Trophoblast cell (in vitro differentiated cells and primary cell): ENCODE results near the gene DNAI2.
A peak's percentile ranks its signal among the peaks of the same experiment; 100 is the strongest.

Experiments
- DNase-seq, 2 donors: peaks; one replicate each; pipeline ENCODE4 v3.0.0-alpha.2; 2016
- H2AFZ ChIP-seq: 2 replicates; pipeline ENCODE4 v1.6.1; 2013; ENCODE audit warnings: low read length, moderate library complexity, mild to moderate bottlenecking; ENCODE audit not compliant: insufficient read depth, poor library complexity
- H2AK5ac ChIP-seq: 2 replicates; pipeline ENCODE4 v1.6.1; 2013; ENCODE audit warnings: mild to moderate bottlenecking, low read length
- H2BK120ac ChIP-seq: 2 replicates; pipeline ENCODE4 v1.6.1; 2013; ENCODE audit warnings: low read length, mild to moderate bottlenecking, moderate library complexity; ENCODE audit not compliant: insufficient read depth, poor library complexity
- H2BK12ac ChIP-seq: 2 replicates; pipeline ENCODE4 v1.6.1; 2013; ENCODE audit warnings: mild to moderate bottlenecking, low read length, moderate library complexity
- H2BK5ac ChIP-seq: 2 replicates; pipeline ENCODE4 v1.6.1; 2013; ENCODE audit warnings: low read length, low read depth, moderate library complexity, mild to moderate bottlenecking; ENCODE audit not compliant: poor library complexity
- H3K14ac ChIP-seq: 2 replicates; pipeline ENCODE4 v1.6.1; 2013; ENCODE audit warnings: mild to moderate bottlenecking, low read length
- H3K18ac ChIP-seq: 2 replicates; pipeline ENCODE4 v1.6.1; 2013; ENCODE audit warnings: mild to moderate bottlenecking, low read length
- H3K23ac ChIP-seq: 2 replicates; pipeline ENCODE4 v1.6.1; 2013; ENCODE audit warnings: low read length
- H3K27ac ChIP-seq: 2 replicates; pipeline ENCODE4 v1.5.1; 2013; ENCODE audit warnings: low read depth, mild to moderate bottlenecking, inconsistent platforms, low read length, moderate library complexity
- H3K27me3 ChIP-seq: 2 replicates; pipeline ENCODE4 v1.6.1; 2013; ENCODE audit warnings: inconsistent platforms, mild to moderate bottlenecking, low read length, moderate library complexity; ENCODE audit not compliant: insufficient read depth
- H3K36me3 ChIP-seq, 2 experiments: 1 replicate in 1 of 2; 2 replicates in 1 of 2; pipeline ENCODE4 v1.6.1; 2013; ENCODE audit warnings: low read length in 2 of 2, mild to moderate bottlenecking in 2 of 2, moderate library complexity in 1 of 2; ENCODE audit not compliant: insufficient read depth in 2 of 2, control insufficient read depth in 1 of 2
- H3K4ac ChIP-seq: 2 replicates; pipeline ENCODE4 v1.6.1; 2013; ENCODE audit warnings: low read depth, mild to moderate bottlenecking, low read length, moderate library complexity
- H3K4me1 ChIP-seq, 2 experiments: 1 replicate in 1 of 2; 2 replicates in 1 of 2; pipeline ENCODE4 v1.6.1; 2013; ENCODE audit warnings: low read length in 2 of 2, mild to moderate bottlenecking in 2 of 2, moderate library complexity in 1 of 2; ENCODE audit not compliant: insufficient read depth in 2 of 2, control insufficient read depth in 1 of 2
- H3K4me2 ChIP-seq: 2 replicates; pipeline ENCODE4 v1.6.1; 2013; ENCODE audit warnings: inconsistent platforms, mild to moderate bottlenecking, low read length, moderate library complexity
- H3K4me3 ChIP-seq: 2 replicates; pipeline ENCODE4 v1.5.1; 2013; ENCODE audit warnings: mild to moderate bottlenecking, low read depth, low read length, inconsistent platforms
- H3K79me1 ChIP-seq: one replicate; pipeline ENCODE4 v1.6.1; 2013; ENCODE audit warnings: low read length
- H3K79me2 ChIP-seq: 2 replicates; pipeline ENCODE4 v1.6.1; 2013; ENCODE audit warnings: low read length, mild to moderate bottlenecking; ENCODE audit not compliant: control insufficient read depth, insufficient read depth, poor library complexity
- H3K9ac ChIP-seq: 2 replicates; pipeline ENCODE4 v1.6.1; 2013; ENCODE audit warnings: mild to moderate bottlenecking, low read length
- H3K9me3 ChIP-seq: 2 replicates; pipeline ENCODE4 v1.6.1; 2013; ENCODE audit warnings: low read depth, mild to moderate bottlenecking, control low read depth, inconsistent platforms, low read length; ENCODE audit not compliant: insufficient read depth
- H4K12ac ChIP-seq: 2 replicates; pipeline ENCODE4 v1.6.1; 2013; ENCODE audit warnings: low read depth, mild to moderate bottlenecking, low read length, moderate library complexity
- H4K8ac ChIP-seq: 2 replicates; pipeline ENCODE4 v1.6.1; 2013; ENCODE audit warnings: low read depth, mild to moderate bottlenecking, low read length, moderate library complexity
- H4K91ac ChIP-seq: one replicate; pipeline ENCODE4 v1.6.1; 2013; ENCODE audit warnings: low read depth, mild to moderate bottlenecking, low read length, moderate library complexity
- WGBS: extraction: QIAGEN DNeasy Blood & Tissue Kit; methylation state at CpG from one replicate; pipeline ENCODE4 v1.1.7; 2013; ENCODE audit warnings: missing lambda C conversion rate; ENCODE audit not compliant: insufficient read length, insufficient coverage; ENCODE audit errors: extremely low coverage; 5-methylcytosine and 5-hydroxymethylcytosine counted together

The DNAI2 gene

GRCh38 chr17:74351552-74352210 is 77.6 kb downstream of the DNAI2 start:
- WGBS = no CpG with 5 or more reads among the region's 55 CpGs
- no peak for DNase-seq
- H3K27ac ChIP-seq = no peak overlapping the region
- H3K14ac ChIP-seq = no peak overlapping the region
- H3K36me3 ChIP-seq = no peaks in the 10 kb centered on the region
- no peak overlapping the region for H3K4me3 ChIP-seq
- no peak overlapping the region for H3K18ac ChIP-seq
- no peaks in the 10 kb centered on the region for H3K4me1 ChIP-seq
- no peak overlapping the region for H2BK120ac ChIP-seq
- peaks cover 20% of the 10 kb centered on the region for H3K27me3 ChIP-seq
- peaks cover 4% of the 10 kb centered on the region for H3K9me3 ChIP-seq
- H2BK12ac ChIP-seq = no peak overlapping the region
- no peak overlapping the region for H2AK5ac ChIP-seq
- H3K9ac ChIP-seq = no peak overlapping the region
- H3K4me2 ChIP-seq = peak overlapping the region; percentile 20
- no peak overlapping the region for H2BK5ac ChIP-seq
- H3K23ac ChIP-seq = no peak overlapping the region
- no peaks in the 10 kb centered on the region for H3K79me1 ChIP-seq
- no peak overlapping the region for H2AFZ ChIP-seq
- no peaks in the 10 kb centered on the region for H3K79me2 ChIP-seq
- no peak overlapping the region for H4K12ac ChIP-seq
- no peak overlapping the region for H4K91ac ChIP-seq
- H4K8ac ChIP-seq = no peak overlapping the region
- no peak overlapping the region for H3K4ac ChIP-seq

GRCh38 chr17:74353446-74354060 is 79.5 kb downstream of the DNAI2 start:
- Histone ChIP-seq H3K4me2 (no peak overlapping the region), H2BK120ac (no peak overlapping the region), H3K79me2 (no peaks in the 10 kb centered on the region), H4K8ac (no peak overlapping the region), H4K12ac (no peak overlapping the region), H3K14ac (no peak overlapping the region), H2AK5ac (no peak overlapping the region), H4K91ac (no peak overlapping the region), H3K27ac (no peak overlapping the region), H3K4me3 (no peak overlapping the region), H2AFZ (no peak overlapping the region), H3K18ac (no peak overlapping the region), H3K23ac (no peak overlapping the region), H3K9me3 (peaks cover 4% of the 10 kb centered on the region), H3K4me1 (no peaks in the 10 kb centered on the region), H3K79me1 (no peaks in the 10 kb centered on the region), H3K36me3 (no peaks in the 10 kb centered on the region), H3K27me3 (peaks cover 20% of the 10 kb centered on the region), H3K9ac (no peak overlapping the region), H2BK5ac (no peak overlapping the region), H3K4ac (no peak overlapping the region), H2BK12ac (no peak overlapping the region)
- WGBS = no CpG with 5 or more reads among the region's 10 CpGs
- DNase-seq = no peak

GRCh38 chr17:74354123-74354522 is 80.1 kb downstream of the DNAI2 start:
- Histone ChIP-seq H2BK12ac (no peak overlapping the region), H3K9me3 (peaks cover 4% of the 10 kb centered on the region), H3K4me1 (no peaks in the 10 kb centered on the region), H4K8ac (no peak overlapping the region), H3K9ac (no peak overlapping the region), H2BK5ac (no peak overlapping the region), H3K4me3 (no peak overlapping the region), H3K18ac (no peak overlapping the region), H3K4ac (no peak overlapping the region), H3K27me3 (peaks cover 20% of the 10 kb centered on the region), H3K79me2 (no peaks in the 10 kb centered on the region), H3K23ac (no peak overlapping the region), H2AK5ac (no peak overlapping the region), H3K79me1 (no peaks in the 10 kb centered on the region), H4K12ac (no peak overlapping the region), H3K36me3 (no peaks in the 10 kb centered on the region), H4K91ac (no peak overlapping the region), H3K4me2 (no peak overlapping the region), H2AFZ (no peak overlapping the region), H2BK120ac (no peak overlapping the region), H3K27ac (no peak overlapping the region), H3K14ac (no peak overlapping the region)
- no CpG with 5 or more reads among the region's 29 CpGs for WGBS
- no peak for DNase-seq

DNA sequence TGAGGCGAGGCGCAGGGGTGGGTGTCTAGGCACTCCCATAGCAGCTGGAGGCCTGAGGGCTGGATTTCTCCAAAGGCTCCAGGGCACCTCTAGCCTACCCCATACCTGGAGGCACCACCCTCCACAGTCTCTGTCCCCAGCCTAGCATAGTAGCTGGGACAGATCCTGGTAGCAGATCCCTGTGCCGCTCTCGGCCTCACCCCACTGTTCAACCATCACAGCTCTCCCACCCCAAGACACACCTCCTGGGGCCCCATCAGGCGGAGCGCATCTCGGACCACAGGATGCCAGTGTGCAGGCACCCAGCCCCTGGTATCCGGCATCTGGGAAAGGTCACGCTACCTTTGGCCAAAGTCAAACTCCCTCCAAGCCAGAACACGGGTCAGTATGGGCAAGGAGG is 80.5 kb downstream of the DNAI2 start:
- Histone ChIP-seq H4K91ac (no peak overlapping the region), H3K9me3 (peaks cover 4% of the 10 kb centered on the region), H3K4me3 (no peak overlapping the region), H2AK5ac (no peak overlapping the region), H3K4me2 (no peak overlapping the region), H4K8ac (no peak overlapping the region), H3K27ac (no peak overlapping the region), H3K27me3 (peaks cover 20% of the 10 kb centered on the region), H3K23ac (no peak overlapping the region), H3K14ac (no peak overlapping the region), H2BK12ac (no peak overlapping the region), H2BK120ac (no peak overlapping the region), H2BK5ac (no peak overlapping the region), H2AFZ (no peak overlapping the region), H4K12ac (no peak overlapping the region), H3K18ac (no peak overlapping the region), H3K79me2 (no peaks in the 10 kb centered on the region), H3K4me1 (no peaks in the 10 kb centered on the region), H3K9ac (no peak overlapping the region), H3K36me3 (no peaks in the 10 kb centered on the region), H3K4ac (no peak overlapping the region), H3K79me1 (no peaks in the 10 kb centered on the region)
- DNase-seq = no peak
- WGBS = no CpG with 5 or more reads among the region's 10 CpGs
